GM12878 (cell line): ENCODE measurements around the gene PRRG1. TPM values are rescaled to one million over a fixed set of nuclear protein-coding genes. Genes with fewer than 3 reads are reported as not detected.

Experiments used
- ATAC-seq: fragments of 200-7000 bp; cut with Tn5 transposase; 3 replicates; pipeline ENCODE4 v1.9.1; 2020; ENCODE audit warnings: mild to moderate bottlenecking, moderate library complexity
- BruUV-seq: library from RNA; stranded (reverse); fragments of 400-500 nt; replicated peaks from 2 replicates; lab custom pipeline; 2021; lab: Mats Ljungman, UMichigan
- CTCF ChIA-PET: fragments of 300-600 bp; sonication (Branson Sonifier 250); formaldehyde crosslinking; extraction: SDS; loops from one replicate; lab custom pipeline; 2021; ENCODE audit warnings: inconsistent platforms; lab: Yijun Ruan, JAX
- POLR2A ChIA-PET: fragments of 350-600 bp; formaldehyde crosslinking; extraction: SDS; loops from one replicate; lab custom pipeline; 2021; ENCODE audit warnings: inconsistent platforms; lab: Charles Lee
- RAD21 ChIA-PET: fragments of 300-600 bp; sonication (Branson Sonifier 250); formaldehyde crosslinking; loops from one replicate; lab custom pipeline; 2023; ENCODE audit warnings: antibody characterized with exemption; ENCODE audit not compliant: unreplicated experiment; lab: Charles Lee
- SMC1A ChIA-PET: fragments of 300-600 bp; sonication (Branson Sonifier 250); formaldehyde crosslinking; loops from one replicate; lab custom pipeline; 2023; ENCODE audit not compliant: unreplicated experiment, uncharacterized antibody; lab: Charles Lee
- DNase-seq: peaks from one replicate; pipeline ENCODE4 v3.0.0-alpha.2; 2011; ENCODE audit warnings: low read depth, low spot score
- FAIRE-seq: peaks from 3 replicates; lab custom pipeline; 2011; peaks lifted over from hg19 to GRCh38; lab: Jason Lieb, UNC
- H2AFZ ChIP-seq: 2 replicates; pipeline ENCODE4 v1.6.0; 2011; ENCODE audit warnings: low read depth, low read length, control low read depth; ENCODE audit not compliant: control insufficient read depth
- H3K27ac ChIP-seq: 2 replicates; pipeline ENCODE4 v1.5.1; 2011; ENCODE audit warnings: control low read depth; ENCODE audit not compliant: control insufficient read depth, insufficient read depth
- H3K27me3 ChIP-seq, 2 experiments: replicated peaks in 1 of 2; 2 replicates each; pipeline versions ENCODE4 v1.6.0 to v1.6.1; 2011; ENCODE audit warnings: low read length in 1 of 2; ENCODE audit not compliant: control insufficient read depth in 2 of 2, insufficient read depth in 2 of 2
- H3K36me3 ChIP-seq, 2 experiments: 2 replicates each; pipeline ENCODE4 v1.5.1; 2011; ENCODE audit warnings: low read length in 1 of 2; ENCODE audit not compliant: control insufficient read depth in 2 of 2, insufficient read depth in 2 of 2
- H3K4me1 ChIP-seq: 2 replicates; pipeline ENCODE4 v1.6.1; 2011; ENCODE audit warnings: mild to moderate bottlenecking, low read length, moderate library complexity, mixed read lengths; ENCODE audit not compliant: control insufficient read depth, insufficient read depth
- H3K4me2 ChIP-seq: 2 replicates; pipeline ENCODE4 v1.6.0; 2011; ENCODE audit warnings: control low read depth; ENCODE audit not compliant: control insufficient read depth, insufficient read depth
- H3K4me3 ChIP-seq: fragments of 200-600 bp; sonication (generic); 2 replicates; pipeline ENCODE4 v1.5.1; 2016
- H3K79me2 ChIP-seq: 2 replicates; pipeline ENCODE4 v1.6.0; 2011; ENCODE audit warnings: low read length; ENCODE audit not compliant: control insufficient read depth, insufficient read depth
- H3K9ac ChIP-seq: 2 replicates; pipeline ENCODE4 v1.8.0; 2011; ENCODE audit warnings: low read length, control low read depth, mixed read lengths; ENCODE audit not compliant: control insufficient read depth, insufficient read depth
- H3K9me3 ChIP-seq: replicated peaks from 3 replicates; pipeline ENCODE4 v1.5.1; 2011; ENCODE audit warnings: mild to moderate bottlenecking, low read length; ENCODE audit not compliant: control insufficient read depth, insufficient read depth
- H4K20me1 ChIP-seq: 2 replicates; pipeline ENCODE4 v1.6.0; 2011; ENCODE audit not compliant: control insufficient read depth, insufficient read depth
- BHLHE40 ChIP-seq, 2 experiments: fragments of 450-650 bp in 1 of 2; IDR thresholded peaks; 2 replicates each; pipeline ENCODE4 v1.6.1; 2011 to 2017; ENCODE audit warnings: low read depth in 2 of 2, borderline replicate concordance in 1 of 2, improper control_type of control experiment in 1 of 2, low read length in 1 of 2, mild to moderate bottlenecking in 1 of 2
- CHD1 ChIP-seq: IDR thresholded peaks from 2 replicates; pipeline ENCODE4 v1.6.1; 2012; ENCODE audit warnings: low read depth, low read length, improper control_type of control experiment
- GABPA ChIP-seq: IDR thresholded peaks from 2 replicates; pipeline ENCODE4 v1.6.1; 2014; ENCODE audit warnings: antibody characterized with exemption, low read depth, mild to moderate bottlenecking, inconsistent platforms
- JUNB ChIP-seq: IDR thresholded peaks from 2 replicates; pipeline ENCODE4 v1.6.1; 2016; ENCODE audit warnings: antibody characterized with exemption, mild to moderate bottlenecking
- MEF2A ChIP-seq: IDR thresholded peaks from 2 replicates; pipeline ENCODE4 v1.6.1; 2011; ENCODE audit warnings: low read depth, mild to moderate bottlenecking, low read length, moderate library complexity; ENCODE audit not compliant: insufficient read depth
- PAX8 ChIP-seq: fragments of 450-650 bp; IDR thresholded peaks from 2 replicates; pipeline ENCODE4 v1.6.1; 2017; ENCODE audit warnings: mild to moderate bottlenecking, moderate library complexity
- WGBS: methylation state at CpG from one replicate; pipeline ENCODE4 v1.1.6; 2016; ENCODE audit warnings: low lambda C conversion rate; ENCODE audit not compliant: insufficient replicate concordance, insufficient coverage; ENCODE audit errors: missing lambda C conversion rate; 5-methylcytosine and 5-hydroxymethylcytosine counted together
- in situ Hi-C: fragments of 300-500 bp; cut with MboI; formaldehyde crosslinking; loops from 9 replicates; pipeline ENCODE4 v1.14.3; 2018; ENCODE audit warnings: mixed read lengths
- intact Hi-C: fragments of 100-400 bp; cut with micrococcal nuclease; formaldehyde crosslinking; loops from one replicate; pipeline ENCODE4 v1.14.2; 2022; ENCODE audit not compliant: unreplicated experiment
- polyA plus RNA-seq, 11 experiments: library from polyadenylated mRNA; depleted of rRNA in 4 of 11; unstranded in 6 of 11; stranded (reverse) in 5 of 11; fragments of >200 nt; fragmentation: Nextera tagmentation in 4 of 11; fragmentation: Illumina TruSeq in 1 of 11; extraction: Ambion mirVana in 4 of 11; extraction: Trizol in 1 of 11; gene quantifications; 1 replicate in 1 of 11; 2 replicates in 10 of 11; pipeline versions ENCODE4 v1.2.1 to v1.2.3, GENCODE V29; 2011 to 2016; ENCODE audit warnings: inconsistent platforms in 2 of 11, missing spikeins in 2 of 11, low read depth in 1 of 11
- total RNA-seq, 4 experiments: library from RNA; depleted of rRNA in 3 of 4; stranded (reverse); fragments of >200 nt in 3 of 4; fragmentation: Illumina TruSeq in 1 of 4; extraction: Trizol in 1 of 4; gene quantifications; 2 replicates each; pipeline versions ENCODE4 v1.2.1 to v1.2.3, GENCODE V29; 2013 to 2021
- TF ChIP-seq, protein P1 (sequence below): fragments of 450-650 bp; IDR thresholded peaks from 2 replicates; pipeline ENCODE4 v1.6.1; 2017; ENCODE audit warnings: mild to moderate bottlenecking, moderate library complexity
- TF ChIP-seq, protein P2 (sequence below): IDR thresholded peaks from 2 replicates; pipeline ENCODE4 v1.6.1; 2012; ENCODE audit warnings: low read depth, low read length, improper control_type of control experiment
- TF ChIP-seq, protein P3 (sequence below): fragments of 450-650 bp; IDR thresholded peaks from 2 replicates; pipeline ENCODE4 v1.6.1; 2016; ENCODE audit warnings: mild to moderate bottlenecking, moderate library complexity, borderline replicate concordance
- TF ChIP-seq, protein P4 (sequence below): fragments of 450-650 bp; IDR thresholded peaks from 2 replicates; pipeline ENCODE4 v1.6.1; 2017; ENCODE audit warnings: mild to moderate bottlenecking

Gene PRRG1
- total and polyA plus RNA-seq, 10 of the 15 experiments (the other 5 are each of a cell fraction or from before 2014, with no cell fraction given) = not detected

DNA sequence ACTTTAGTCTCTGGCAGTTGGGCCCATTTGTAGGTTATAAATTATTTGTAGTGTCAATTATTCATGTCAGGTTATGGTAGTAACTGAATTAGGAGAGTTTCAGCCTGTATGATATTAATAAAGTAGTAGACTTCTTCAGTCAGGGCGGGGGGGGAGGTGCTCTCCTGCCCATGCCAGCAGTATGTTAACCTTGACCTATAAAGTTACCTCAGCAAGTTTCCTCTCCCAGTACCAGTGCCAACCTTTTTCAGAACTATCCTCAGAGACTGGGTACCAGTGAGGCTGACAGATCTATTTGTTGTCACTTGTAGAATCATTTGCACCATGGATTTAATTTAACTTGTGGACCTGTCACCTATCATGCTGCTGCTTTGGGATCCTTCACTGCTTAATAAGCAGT is 88.0 kb downstream of the PRRG1 start:
- Histone ChIP-seq H3K27me3 (no peaks in the 10 kb centered on the region), H3K27ac (no peak overlapping the region), H2AFZ (no peak overlapping the region), H4K20me1 (no peaks in the 10 kb centered on the region), H3K36me3 (no peaks in the 10 kb centered on the region), H3K4me3 (no peak overlapping the region), H3K79me2 (no peaks in the 10 kb centered on the region), H3K4me2 (no peak overlapping the region), H3K4me1 (no peaks in the 10 kb centered on the region), H3K9me3 (no peaks in the 10 kb centered on the region), H3K9ac (no peak overlapping the region)
- ChIA-PET RAD21 (no interaction called here), SMC1A (no interaction called here), CTCF (no interaction called here), POLR2A (no interaction called here)
- no peak for DNase-seq
- in situ Hi-C loops = no loop called here
- 0% methylated on average over 1 of the region's 1 CpG for WGBS
- ATAC-seq = no peak
- no TSS peak for BruUV-seq
- TF ChIP-seq, protein P1, sequence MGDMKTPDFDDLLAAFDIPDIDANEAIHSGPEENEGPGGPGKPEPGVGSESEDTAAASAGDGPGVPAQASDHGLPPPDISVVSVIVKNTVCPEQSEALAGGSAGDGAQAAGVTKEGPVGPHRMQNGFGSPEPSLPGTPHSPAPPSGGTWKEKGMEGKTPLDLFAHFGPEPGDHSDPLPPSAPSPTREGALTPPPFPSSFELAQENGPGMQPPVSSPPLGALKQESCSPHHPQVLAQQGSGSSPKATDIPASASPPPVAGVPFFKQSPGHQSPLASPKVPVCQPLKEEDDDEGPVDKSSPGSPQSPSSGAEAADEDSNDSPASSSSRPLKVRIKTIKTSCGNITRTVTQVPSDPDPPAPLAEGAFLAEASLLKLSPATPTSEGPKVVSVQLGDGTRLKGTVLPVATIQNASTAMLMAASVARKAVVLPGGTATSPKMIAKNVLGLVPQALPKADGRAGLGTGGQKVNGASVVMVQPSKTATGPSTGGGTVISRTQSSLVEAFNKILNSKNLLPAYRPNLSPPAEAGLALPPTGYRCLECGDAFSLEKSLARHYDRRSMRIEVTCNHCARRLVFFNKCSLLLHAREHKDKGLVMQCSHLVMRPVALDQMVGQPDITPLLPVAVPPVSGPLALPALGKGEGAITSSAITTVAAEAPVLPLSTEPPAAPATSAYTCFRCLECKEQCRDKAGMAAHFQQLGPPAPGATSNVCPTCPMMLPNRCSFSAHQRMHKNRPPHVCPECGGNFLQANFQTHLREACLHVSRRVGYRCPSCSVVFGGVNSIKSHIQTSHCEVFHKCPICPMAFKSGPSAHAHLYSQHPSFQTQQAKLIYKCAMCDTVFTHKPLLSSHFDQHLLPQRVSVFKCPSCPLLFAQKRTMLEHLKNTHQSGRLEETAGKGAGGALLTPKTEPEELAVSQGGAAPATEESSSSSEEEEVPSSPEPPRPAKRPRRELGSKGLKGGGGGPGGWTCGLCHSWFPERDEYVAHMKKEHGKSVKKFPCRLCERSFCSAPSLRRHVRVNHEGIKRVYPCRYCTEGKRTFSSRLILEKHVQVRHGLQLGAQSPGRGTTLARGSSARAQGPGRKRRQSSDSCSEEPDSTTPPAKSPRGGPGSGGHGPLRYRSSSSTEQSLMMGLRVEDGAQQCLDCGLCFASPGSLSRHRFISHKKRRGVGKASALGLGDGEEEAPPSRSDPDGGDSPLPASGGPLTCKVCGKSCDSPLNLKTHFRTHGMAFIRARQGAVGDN = no peak
- TF ChIP-seq CHD1 (no peak), GABPA (no peak), JUNB (no peak), BHLHE40 (IDR thresholded peaks at IDR 0.05; ENCODE audit: borderline replicate concordance in 1 of 2, low read depth in 2 of 2, low read length in 1 of 2) (no peak), MEF2A (no peak), PAX8 (no peak)
- TF ChIP-seq, protein P2, sequence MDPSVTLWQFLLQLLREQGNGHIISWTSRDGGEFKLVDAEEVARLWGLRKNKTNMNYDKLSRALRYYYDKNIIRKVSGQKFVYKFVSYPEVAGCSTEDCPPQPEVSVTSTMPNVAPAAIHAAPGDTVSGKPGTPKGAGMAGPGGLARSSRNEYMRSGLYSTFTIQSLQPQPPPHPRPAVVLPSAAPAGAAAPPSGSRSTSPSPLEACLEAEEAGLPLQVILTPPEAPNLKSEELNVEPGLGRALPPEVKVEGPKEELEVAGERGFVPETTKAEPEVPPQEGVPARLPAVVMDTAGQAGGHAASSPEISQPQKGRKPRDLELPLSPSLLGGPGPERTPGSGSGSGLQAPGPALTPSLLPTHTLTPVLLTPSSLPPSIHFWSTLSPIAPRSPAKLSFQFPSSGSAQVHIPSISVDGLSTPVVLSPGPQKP = no peak
- TF ChIP-seq, protein P3, sequence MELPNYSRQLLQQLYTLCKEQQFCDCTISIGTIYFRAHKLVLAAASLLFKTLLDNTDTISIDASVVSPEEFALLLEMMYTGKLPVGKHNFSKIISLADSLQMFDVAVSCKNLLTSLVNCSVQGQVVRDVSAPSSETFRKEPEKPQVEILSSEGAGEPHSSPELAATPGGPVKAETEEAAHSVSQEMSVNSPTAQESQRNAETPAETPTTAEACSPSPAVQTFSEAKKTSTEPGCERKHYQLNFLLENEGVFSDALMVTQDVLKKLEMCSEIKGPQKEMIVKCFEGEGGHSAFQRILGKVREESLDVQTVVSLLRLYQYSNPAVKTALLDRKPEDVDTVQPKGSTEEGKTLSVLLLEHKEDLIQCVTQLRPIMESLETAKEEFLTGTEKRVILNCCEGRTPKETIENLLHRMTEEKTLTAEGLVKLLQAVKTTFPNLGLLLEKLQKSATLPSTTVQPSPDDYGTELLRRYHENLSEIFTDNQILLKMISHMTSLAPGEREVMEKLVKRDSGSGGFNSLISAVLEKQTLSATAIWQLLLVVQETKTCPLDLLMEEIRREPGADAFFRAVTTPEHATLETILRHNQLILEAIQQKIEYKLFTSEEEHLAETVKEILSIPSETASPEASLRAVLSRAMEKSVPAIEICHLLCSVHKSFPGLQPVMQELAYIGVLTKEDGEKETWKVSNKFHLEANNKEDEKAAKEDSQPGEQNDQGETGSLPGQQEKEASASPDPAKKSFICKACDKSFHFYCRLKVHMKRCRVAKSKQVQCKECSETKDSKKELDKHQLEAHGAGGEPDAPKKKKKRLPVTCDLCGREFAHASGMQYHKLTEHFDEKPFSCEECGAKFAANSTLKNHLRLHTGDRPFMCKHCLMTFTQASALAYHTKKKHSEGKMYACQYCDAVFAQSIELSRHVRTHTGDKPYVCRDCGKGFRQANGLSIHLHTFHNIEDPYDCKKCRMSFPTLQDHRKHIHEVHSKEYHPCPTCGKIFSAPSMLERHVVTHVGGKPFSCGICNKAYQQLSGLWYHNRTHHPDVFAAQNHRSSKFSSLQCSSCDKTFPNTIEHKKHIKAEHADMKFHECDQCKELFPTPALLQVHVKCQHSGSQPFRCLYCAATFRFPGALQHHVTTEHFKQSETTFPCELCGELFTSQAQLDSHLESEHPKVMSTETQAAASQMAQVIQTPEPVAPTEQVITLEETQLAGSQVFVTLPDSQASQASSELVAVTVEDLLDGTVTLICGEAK = no peak
- TF ChIP-seq, protein P4, sequence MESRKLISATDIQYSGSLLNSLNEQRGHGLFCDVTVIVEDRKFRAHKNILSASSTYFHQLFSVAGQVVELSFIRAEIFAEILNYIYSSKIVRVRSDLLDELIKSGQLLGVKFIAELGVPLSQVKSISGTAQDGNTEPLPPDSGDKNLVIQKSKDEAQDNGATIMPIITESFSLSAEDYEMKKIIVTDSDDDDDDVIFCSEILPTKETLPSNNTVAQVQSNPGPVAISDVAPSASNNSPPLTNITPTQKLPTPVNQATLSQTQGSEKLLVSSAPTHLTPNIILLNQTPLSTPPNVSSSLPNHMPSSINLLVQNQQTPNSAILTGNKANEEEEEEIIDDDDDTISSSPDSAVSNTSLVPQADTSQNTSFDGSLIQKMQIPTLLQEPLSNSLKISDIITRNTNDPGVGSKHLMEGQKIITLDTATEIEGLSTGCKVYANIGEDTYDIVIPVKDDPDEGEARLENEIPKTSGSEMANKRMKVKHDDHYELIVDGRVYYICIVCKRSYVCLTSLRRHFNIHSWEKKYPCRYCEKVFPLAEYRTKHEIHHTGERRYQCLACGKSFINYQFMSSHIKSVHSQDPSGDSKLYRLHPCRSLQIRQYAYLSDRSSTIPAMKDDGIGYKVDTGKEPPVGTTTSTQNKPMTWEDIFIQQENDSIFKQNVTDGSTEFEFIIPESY = no peak
- FAIRE-seq = no peak
- intact Hi-C loops = no loop called here
